C4-2B (cell line): ENCODE results near the gene NCSTN.

Experiments used
- ZFX ChIP-seq: fragments of 450-650 bp; IDR thresholded peaks from 2 replicates; pipeline ENCODE4 v1.6.1; 2017
- TF ChIP-seq, protein P1 (sequence below): fragments of 450-650 bp; conservative IDR thresholded peaks from 2 replicates; pipeline ENCODE4 v1.5.1; 2017; ENCODE audit warnings: mild to moderate bottlenecking

DNA sequence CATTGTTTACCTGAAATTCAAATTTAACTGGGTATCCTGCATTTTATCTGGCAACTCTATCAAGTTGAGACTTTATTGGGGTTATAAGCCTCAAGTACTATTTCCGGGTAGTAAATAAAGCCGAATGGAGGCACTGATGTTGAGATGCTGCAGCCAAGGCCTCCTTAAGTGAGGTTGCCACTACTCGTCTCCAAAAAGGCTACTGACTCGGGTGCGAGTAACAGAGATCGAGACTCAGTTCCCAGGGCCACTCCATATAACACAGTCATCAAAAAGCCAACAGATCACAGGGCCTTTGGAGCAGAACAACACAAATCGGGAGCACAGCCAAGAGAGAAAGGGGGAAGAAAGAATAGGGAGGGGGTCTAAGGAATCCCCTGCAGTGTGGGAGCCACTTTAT, 657 bp upstream of the NCSTN start:
- TF ChIP-seq, protein P1, sequence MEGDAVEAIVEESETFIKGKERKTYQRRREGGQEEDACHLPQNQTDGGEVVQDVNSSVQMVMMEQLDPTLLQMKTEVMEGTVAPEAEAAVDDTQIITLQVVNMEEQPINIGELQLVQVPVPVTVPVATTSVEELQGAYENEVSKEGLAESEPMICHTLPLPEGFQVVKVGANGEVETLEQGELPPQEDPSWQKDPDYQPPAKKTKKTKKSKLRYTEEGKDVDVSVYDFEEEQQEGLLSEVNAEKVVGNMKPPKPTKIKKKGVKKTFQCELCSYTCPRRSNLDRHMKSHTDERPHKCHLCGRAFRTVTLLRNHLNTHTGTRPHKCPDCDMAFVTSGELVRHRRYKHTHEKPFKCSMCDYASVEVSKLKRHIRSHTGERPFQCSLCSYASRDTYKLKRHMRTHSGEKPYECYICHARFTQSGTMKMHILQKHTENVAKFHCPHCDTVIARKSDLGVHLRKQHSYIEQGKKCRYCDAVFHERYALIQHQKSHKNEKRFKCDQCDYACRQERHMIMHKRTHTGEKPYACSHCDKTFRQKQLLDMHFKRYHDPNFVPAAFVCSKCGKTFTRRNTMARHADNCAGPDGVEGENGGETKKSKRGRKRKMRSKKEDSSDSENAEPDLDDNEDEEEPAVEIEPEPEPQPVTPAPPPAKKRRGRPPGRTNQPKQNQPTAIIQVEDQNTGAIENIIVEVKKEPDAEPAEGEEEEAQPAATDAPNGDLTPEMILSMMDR: no peak
- TF ChIP-seq ZFX: 0 out of 2 replicates have a peak, but pooled peaks have one; percentile 10
